OCI-LY3 (cell line): Measurements from ENCODE around the gene CNTN6.

Experiments
- H2AFZ ChIP-seq: fragments of 200-600, 300-600 bp; shearing (Covaris generic); 2 replicates; pipeline ENCODE4 v1.6.0; 2014; ENCODE audit warnings: antibody characterized with exemption, low read depth, low read length
- H3K27ac ChIP-seq: fragments of 200-600, 300-600 bp; sonication (generic); 2 replicates; pipeline ENCODE4 v1.5.1; 2014; ENCODE audit warnings: mild to moderate bottlenecking, low read length, moderate library complexity, mixed read lengths
- H3K27me3 ChIP-seq: fragments of 200-600, 300-600 bp; sonication (generic); 2 replicates; pipeline ENCODE4 v1.6.1; 2014; ENCODE audit warnings: low read depth, low read length, mixed read lengths
- H3K36me3 ChIP-seq: fragments of 200-600, 300-600 bp; sonication (generic); replicated peaks from 2 replicates; pipeline ENCODE3; 2014; ENCODE audit warnings: low read depth, low read length, mixed read lengths
- H3K4me1 ChIP-seq: fragments of 300-600, 200-600 bp; sonication (generic); 2 replicates; pipeline ENCODE4 v1.6.1; 2014; ENCODE audit warnings: low read length, mixed read lengths
- H3K4me2 ChIP-seq: fragments of 200-600, 300-600 bp; sonication (generic); 2 replicates; pipeline ENCODE4 v1.6.1; 2014; ENCODE audit warnings: low read length, mixed read lengths
- H3K4me3 ChIP-seq: fragments of 300-600, 200-600 bp; sonication (generic); 2 replicates; pipeline ENCODE4 v1.5.1; 2014; ENCODE audit warnings: antibody characterized with exemption, mild to moderate bottlenecking, low read length, moderate library complexity
- H3K79me2 ChIP-seq: fragments of 300-600, 200-600 bp; shearing (Covaris generic); 2 replicates; pipeline ENCODE4 v1.6.1; 2014; ENCODE audit warnings: mild to moderate bottlenecking, low read length, mixed read lengths
- H3K9ac ChIP-seq: fragments of 300-600, 200-600 bp; shearing (Covaris generic); 2 replicates; pipeline ENCODE4 v1.6.0; 2014; ENCODE audit warnings: mild to moderate bottlenecking, low read length, moderate library complexity
- H3K9me3 ChIP-seq: fragments of 200-600, 300-600 bp; shearing (Covaris generic); 2 replicates; pipeline ENCODE4 v1.6.1; 2014; ENCODE audit warnings: low read length, mixed read lengths; ENCODE audit not compliant: insufficient read depth
- H4K20me1 ChIP-seq: fragments of 200-600, 300-600 bp; sonication (generic); 2 replicates; pipeline ENCODE4 v1.6.1; 2016; ENCODE audit warnings: low read length, mixed read lengths; ENCODE audit not compliant: insufficient read depth
- EZH2phosphoT487 ChIP-seq: fragments of 200-600 bp; shearing (Covaris generic); IDR thresholded peaks from 2 replicates; pipeline ENCODE4 v1.6.1; 2018; ENCODE audit warnings: antibody characterized with exemption, mixed run types, low read depth
- TF ChIP-seq, protein P1 (sequence below): fragments of 200-600, 300-600 bp; sonication (generic); IDR thresholded peaks from 2 replicates; pipeline ENCODE4 v1.5.1; 2014; ENCODE audit warnings: antibody characterized with exemption, low read length, low read depth

CNTN6 gene

DNA sequence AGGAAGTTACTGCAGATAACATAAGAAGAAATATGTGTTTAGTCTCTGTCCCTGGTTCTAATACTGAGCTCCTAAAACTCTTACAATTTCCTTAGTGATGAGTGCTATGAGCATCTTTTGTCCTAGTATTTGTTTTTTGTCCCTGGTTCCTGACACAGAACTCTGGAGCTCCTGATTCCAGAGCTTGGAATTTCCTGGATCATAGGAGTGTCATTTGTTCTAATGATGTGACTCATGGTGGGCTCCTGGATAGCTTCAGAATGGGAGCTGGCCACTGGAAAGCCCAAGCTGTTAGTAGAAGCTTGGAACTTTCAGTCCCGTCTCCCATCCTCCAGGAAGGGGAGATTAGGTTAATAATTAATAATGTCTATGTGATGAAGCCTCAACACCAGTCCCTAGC, 98.2 kb downstream of the CNTN6 start:
- Histone ChIP-seq H3K9me3 (no peaks in the 10 kb centered on the region), H3K27me3 (no peaks in the 10 kb centered on the region), H3K4me1 (peaks cover 31% of the 10 kb centered on the region), H3K4me3 (no peak overlapping the region), H2AFZ (no peak overlapping the region), H3K9ac (no peak overlapping the region), H3K27ac (no peak overlapping the region), H3K79me2 (peaks cover 81% of the 10 kb centered on the region), H3K4me2 (no peak overlapping the region), H4K20me1 (peaks cover 39% of the 10 kb centered on the region; the same call in 1 of the 2 replicates), H3K36me3 (peaks cover 28% of the 10 kb centered on the region)
- no peak for TF ChIP-seq EZH2phosphoT487
- TF ChIP-seq, protein P1, sequence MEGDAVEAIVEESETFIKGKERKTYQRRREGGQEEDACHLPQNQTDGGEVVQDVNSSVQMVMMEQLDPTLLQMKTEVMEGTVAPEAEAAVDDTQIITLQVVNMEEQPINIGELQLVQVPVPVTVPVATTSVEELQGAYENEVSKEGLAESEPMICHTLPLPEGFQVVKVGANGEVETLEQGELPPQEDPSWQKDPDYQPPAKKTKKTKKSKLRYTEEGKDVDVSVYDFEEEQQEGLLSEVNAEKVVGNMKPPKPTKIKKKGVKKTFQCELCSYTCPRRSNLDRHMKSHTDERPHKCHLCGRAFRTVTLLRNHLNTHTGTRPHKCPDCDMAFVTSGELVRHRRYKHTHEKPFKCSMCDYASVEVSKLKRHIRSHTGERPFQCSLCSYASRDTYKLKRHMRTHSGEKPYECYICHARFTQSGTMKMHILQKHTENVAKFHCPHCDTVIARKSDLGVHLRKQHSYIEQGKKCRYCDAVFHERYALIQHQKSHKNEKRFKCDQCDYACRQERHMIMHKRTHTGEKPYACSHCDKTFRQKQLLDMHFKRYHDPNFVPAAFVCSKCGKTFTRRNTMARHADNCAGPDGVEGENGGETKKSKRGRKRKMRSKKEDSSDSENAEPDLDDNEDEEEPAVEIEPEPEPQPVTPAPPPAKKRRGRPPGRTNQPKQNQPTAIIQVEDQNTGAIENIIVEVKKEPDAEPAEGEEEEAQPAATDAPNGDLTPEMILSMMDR = no peak

DNA sequence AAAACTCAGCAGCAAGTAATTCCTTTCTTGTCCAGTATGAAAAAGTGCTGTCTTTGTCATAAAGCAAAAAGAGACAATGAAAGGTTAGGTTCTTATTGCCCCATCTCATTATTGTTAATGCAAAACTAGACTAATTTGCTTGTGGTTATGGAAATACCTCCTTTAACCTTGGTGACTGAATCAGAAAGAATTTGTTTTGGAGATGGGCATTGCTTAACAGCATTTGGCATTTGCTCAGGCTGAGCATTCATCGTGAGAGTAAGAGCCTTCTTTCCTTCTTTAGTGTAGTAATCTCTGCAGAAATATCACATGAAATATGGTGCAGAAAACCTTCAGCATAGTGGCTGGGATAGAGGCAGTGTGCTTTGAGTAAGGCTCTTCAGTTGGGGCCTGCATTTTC, 103.1 kb downstream of the CNTN6 start:
- Histone ChIP-seq H3K4me2 (peak overlapping the region; percentile 27; the same call in 1 of the 2 replicates), H3K9me3 (no peaks in the 10 kb centered on the region)
- no peak for TF ChIP-seq EZH2phosphoT487
- TF ChIP-seq, protein P1 = no peak

DNA sequence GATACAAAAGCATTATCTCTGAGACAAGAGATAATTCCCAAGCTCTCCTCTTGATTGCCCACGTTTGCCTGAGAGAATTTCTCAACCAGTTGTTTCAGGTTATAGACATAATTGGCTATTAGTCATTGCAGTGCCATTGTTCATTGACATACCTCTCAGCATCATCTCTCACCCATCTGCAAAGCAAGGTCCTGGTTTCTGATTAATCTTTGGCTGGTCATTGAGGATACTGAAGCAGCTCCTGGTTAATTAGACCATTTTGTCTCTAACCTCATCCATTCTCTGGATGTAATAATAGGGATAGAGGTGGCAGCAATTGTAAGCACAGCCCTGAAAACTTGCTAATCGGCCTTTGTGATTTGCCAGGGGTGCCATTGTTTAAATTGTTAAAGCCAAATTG, 104.2 kb downstream of the CNTN6 start:
- Histone ChIP-seq H2AFZ (no peak overlapping the region), H3K36me3 (peaks cover 36% of the 10 kb centered on the region), H3K9me3 (no peaks in the 10 kb centered on the region), H3K9ac (no peak overlapping the region), H3K79me2 (peaks cover 71% of the 10 kb centered on the region), H3K27ac (no peak overlapping the region), H4K20me1 (peaks cover 29% of the 10 kb centered on the region), H3K27me3 (no peaks in the 10 kb centered on the region), H3K4me2 (no peak overlapping the region), H3K4me1 (peaks cover 17% of the 10 kb centered on the region), H3K4me3 (no peak overlapping the region)
- TF ChIP-seq, protein P1 = no peak
- TF ChIP-seq EZH2phosphoT487 = no peak

More for the DNA sequence above, 103.1 kb downstream of the CNTN6 start:
- Histone ChIP-seq H3K27me3 (no peaks in the 10 kb centered on the region), H4K20me1 (peaks cover 39% of the 10 kb centered on the region), H2AFZ (no peak overlapping the region), H3K4me1 (peaks cover 17% of the 10 kb centered on the region), H3K36me3 (peaks cover 29% of the 10 kb centered on the region), H3K79me2 (peaks cover 77% of the 10 kb centered on the region), H3K27ac (peak overlapping the region; percentile 33), H3K4me3 (no peak overlapping the region), H3K9ac (no peak overlapping the region)

DNA sequence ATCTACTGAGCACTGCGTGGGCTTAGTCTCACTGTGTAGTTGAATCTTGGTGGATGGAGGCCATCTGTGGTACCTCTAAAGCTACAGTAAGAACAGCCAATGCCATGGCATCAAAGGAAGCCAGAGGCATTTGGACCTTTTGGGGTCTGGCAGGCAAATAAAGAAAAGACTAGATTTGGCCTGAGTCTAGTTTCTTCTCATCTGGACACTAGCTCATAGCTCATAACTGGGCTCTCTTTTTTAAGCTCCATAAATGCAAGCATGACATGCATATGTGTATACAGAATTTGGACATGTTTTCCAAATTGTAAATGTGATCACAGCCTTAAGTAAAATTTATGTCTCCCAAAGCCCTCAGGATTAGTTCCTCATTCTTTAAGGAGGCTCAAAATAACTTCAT, 107.5 kb downstream of the CNTN6 start:
- peaks cover 10% of the 10 kb centered on the region for H3K4me1 ChIP-seq
- no peak for TF ChIP-seq EZH2phosphoT487
- TF ChIP-seq, protein P1 = no peak
- no peak overlapping the region for H3K4me2 ChIP-seq
- peaks cover 33% of the 10 kb centered on the region for H4K20me1 ChIP-seq
- no peak overlapping the region for H2AFZ ChIP-seq
- H3K4me3 ChIP-seq = no peak overlapping the region
- H3K27me3 ChIP-seq = no peaks in the 10 kb centered on the region
- H3K9me3 ChIP-seq = no peaks in the 10 kb centered on the region
- peaks cover 67% of the 10 kb centered on the region for H3K79me2 ChIP-seq
- no peak overlapping the region for H3K27ac ChIP-seq
- peaks cover 33% of the 10 kb centered on the region for H3K36me3 ChIP-seq
- no peak overlapping the region for H3K9ac ChIP-seq
